Neutrophil (primary cell): ENCODE results near the gene TAOK3.

Experiments used
- H3K27ac ChIP-seq: fragments of 200-600 bp; sonication (generic); 2 replicates; pipeline ENCODE4 v1.5.1; 2016; ENCODE audit warnings: mild to moderate bottlenecking, moderate library complexity
- H3K27me3 ChIP-seq: fragments of 200-600 bp; sonication (generic); 2 replicates; pipeline ENCODE4 v1.6.0; 2016; ENCODE audit warnings: mild to moderate bottlenecking
- H3K36me3 ChIP-seq: fragments of 200-600 bp; sonication (generic); 2 replicates; pipeline ENCODE4 v1.5.1; 2017
- H3K4me1 ChIP-seq, 2 experiments: fragments of 200-600 bp in 1 of 2; sonication (generic) in 1 of 2; 1 replicate in 1 of 2; 2 replicates in 1 of 2; pipeline versions ENCODE4 v1.5.1 to v1.6.1; 2013 to 2016; ENCODE audit warnings: low read depth in 1 of 2, low read length in 1 of 2, mild to moderate bottlenecking in 1 of 2, moderate library complexity in 1 of 2; ENCODE audit not compliant: control insufficient read depth in 1 of 2, insufficient read depth in 1 of 2
- H3K4me3 ChIP-seq, 2 experiments: fragments of 200-600 bp in 1 of 2; sonication (generic) in 1 of 2; 1 replicate in 1 of 2; 2 replicates in 1 of 2; pipeline ENCODE4 v1.5.1; 2013 to 2016; ENCODE audit warnings: low read depth in 1 of 2, low read length in 1 of 2, mild to moderate bottlenecking in 1 of 2, moderate library complexity in 1 of 2
- H3K9me3 ChIP-seq: fragments of 200-600 bp; sonication (generic); 2 replicates; pipeline ENCODE4 v1.5.1; 2016
- CTCF ChIP-seq: fragments of 200-600 bp; sonication (generic); IDR thresholded peaks from 2 replicates; pipeline ENCODE4 v1.5.1; 2016; ENCODE audit warnings: antibody characterized with exemption

Gene TAOK3

GRCh38 chr12:118145798-118146156 is 226.9 kb downstream of the TAOK3 start:
- Histone ChIP-seq H3K36me3 (peaks cover 20% of the 10 kb centered on the region), H3K4me3 (no peak overlapping the region), H3K9me3 (no peaks in the 10 kb centered on the region), H3K27ac (no peak overlapping the region), H3K4me1 (no peaks in the 10 kb centered on the region), H3K27me3 (no peaks in the 10 kb centered on the region)
- TF ChIP-seq CTCF = no peak

- Histone ChIP-seq H3K4me3 (no peak overlapping the region), H3K4me1 (no peaks in the 10 kb centered on the region), H3K27me3 (no peaks in the 10 kb centered on the region), H3K9me3 (no peaks in the 10 kb centered on the region), H3K36me3 (peaks cover 15% of the 10 kb centered on the region), H3K27ac (no peak overlapping the region)
- TF ChIP-seq CTCF = no peak
Observed at GRCh38 chr12:118145113-118145797, 227.5 kb downstream of the TAOK3 start.

- Histone ChIP-seq H3K27me3 (no peaks in the 10 kb centered on the region), H3K4me1 (peaks cover under 1 to 1% of the 10 kb centered on the region in 2 experiments), H3K9me3 (no peaks in the 10 kb centered on the region), H3K27ac (no peak overlapping the region), H3K4me3 (no peak overlapping the region), H3K36me3 (peaks cover 7% of the 10 kb centered on the region)
- TF ChIP-seq CTCF = no peak
Observed at GRCh38 chr12:118144499-118144898, 228.2 kb downstream of the TAOK3 start.

GRCh38 chr12:118140825-118141224 is 231.9 kb downstream of the TAOK3 start:
- Histone ChIP-seq H3K4me1 (peaks cover 16 to 22% of the 10 kb centered on the region in 2 experiments), H3K4me3 (no peak overlapping the region), H3K27me3 (peaks cover 15% of the 10 kb centered on the region), H3K27ac (no peak overlapping the region), H3K36me3 (no peaks in the 10 kb centered on the region), H3K9me3 (no peaks in the 10 kb centered on the region)
- no peak for TF ChIP-seq CTCF

- no peaks in the 10 kb centered on the region for H3K9me3 ChIP-seq
- no peak overlapping the region for H3K27ac ChIP-seq
- no peaks in the 10 kb centered on the region for H3K36me3 ChIP-seq
- TF ChIP-seq CTCF = no peak
- peaks cover 16% of the 10 kb centered on the region for H3K27me3 ChIP-seq
- no peak overlapping the region for H3K4me3 ChIP-seq
- H3K4me1 ChIP-seq = peaks cover 21 to 26% of the 10 kb centered on the region in 2 experiments
Observed at GRCh38 chr12:118137148-118137678, 235.5 kb downstream of the TAOK3 start.
